IPS-18c (cell line): ENCODE measurements around the gene PIM1.

Experiments
- H3K4me3 ChIP-seq: 2 replicates; pipeline ENCODE4 v1.7.0; 2013; ENCODE audit warnings: low read depth, mild to moderate bottlenecking, low read length, moderate library complexity; ENCODE audit not compliant: insufficient read depth
- H3K9me3 ChIP-seq: one replicate; pipeline ENCODE4 v1.6.1; 2013; ENCODE audit warnings: mild to moderate bottlenecking, low read length, moderate library complexity; ENCODE audit not compliant: control insufficient read depth, insufficient read depth

The PIM1 gene

GRCh38 chr6:37160922-37161778, 8.8 kb upstream of the PIM1 start:
- Histone ChIP-seq H3K4me3 (no peak overlapping the region), H3K9me3 (no peaks in the 10 kb centered on the region)

- Histone ChIP-seq H3K4me3 (no peak overlapping the region), H3K9me3 (no peaks in the 10 kb centered on the region)
These were observed 7.2 kb upstream of the PIM1 start for GRCh38 chr6:37162740-37163139.

- no peaks in the 10 kb centered on the region for H3K9me3 ChIP-seq
- no peak overlapping the region for H3K4me3 ChIP-seq
These were observed 1.7 kb upstream of the PIM1 start for GRCh38 chr6:37168163-37168758.

GRCh38 chr6:37168811-37169495, 999 bp upstream of the PIM1 start:
- Histone ChIP-seq H3K9me3 (no peaks in the 10 kb centered on the region), H3K4me3 (peak overlapping the region; percentile 66)

- Histone ChIP-seq H3K9me3 (no peaks in the 10 kb centered on the region), H3K4me3 (peak overlapping the region; percentile 99)
These were observed 585 bp downstream of the PIM1 start for GRCh38 chr6:37170273-37171200.

- H3K4me3 ChIP-seq = peak overlapping the region; percentile 99
- H3K9me3 ChIP-seq = no peaks in the 10 kb centered on the region
These were observed 1.4 kb downstream of the PIM1 start for GRCh38 chr6:37171201-37171969.

GRCh38 chr6:37171970-37172812, 2.2 kb downstream of the PIM1 start:
- no peaks in the 10 kb centered on the region for H3K9me3 ChIP-seq
- H3K4me3 ChIP-seq = peak overlapping the region; percentile 99

- Histone ChIP-seq H3K9me3 (no peaks in the 10 kb centered on the region), H3K4me3 (peak overlapping the region; percentile 11; the same call in 1 of the 2 replicates)
These were observed 3.0 kb downstream of the PIM1 start for GRCh38 chr6:37172912-37173492.

GRCh38 chr6:37173493-37174195, 3.7 kb downstream of the PIM1 start:
- Histone ChIP-seq H3K4me3 (no peak overlapping the region), H3K9me3 (no peaks in the 10 kb centered on the region)

- Histone ChIP-seq H3K9me3 (no peaks in the 10 kb centered on the region), H3K4me3 (no peak overlapping the region)
These were observed 4.2 kb downstream of the PIM1 start for GRCh38 chr6:37174196-37174514.

GRCh38 chr6:37174515-37175331, 4.8 kb downstream of the PIM1 start:
- Histone ChIP-seq H3K9me3 (no peaks in the 10 kb centered on the region), H3K4me3 (no peak overlapping the region)

- Histone ChIP-seq H3K4me3 (no peak overlapping the region), H3K9me3 (no peaks in the 10 kb centered on the region)
These were observed 5.6 kb downstream of the PIM1 start for GRCh38 chr6:37175332-37176267.

- H3K9me3 ChIP-seq = no peaks in the 10 kb centered on the region
- H3K4me3 ChIP-seq = no peak overlapping the region
These were observed 6.5 kb downstream of the PIM1 start for GRCh38 chr6:37176268-37177076.
